Endothelial cell of umbilical vein (primary cell): ENCODE measurements around the gene ISLR. TPM values are rescaled to one million over a fixed set of nuclear protein-coding genes. Genes with fewer than 3 reads are reported as not detected.

Experiments
- BruUV-seq: library from RNA; stranded (reverse); fragments of 400-500 nt; replicated peaks from 2 replicates; lab custom pipeline; 2021; lab: Mats Ljungman, UMichigan
- CTCF ChIA-PET: fragments of 300-600, 350-600 bp; sonication (Branson Sonifier 250); formaldehyde crosslinking; loops from one replicate; lab custom pipeline; 2021; ENCODE audit warnings: antibody characterized with exemption, inconsistent platforms; lab: Charles Lee
- POLR2A ChIA-PET: fragments of 300-600, 350-600 bp; sonication (Branson Sonifier 250); formaldehyde crosslinking; loops from one replicate; lab custom pipeline; 2021; ENCODE audit warnings: antibody characterized with exemption, inconsistent platforms; lab: Charles Lee
- DNase-seq: peaks from one replicate; pipeline ENCODE4 v3.0.0-alpha.2; 2011; ENCODE audit warnings: low read depth, low spot score
- FAIRE-seq: peaks from 2 replicates; lab custom pipeline; 2011; peaks lifted over from hg19 to GRCh38; lab: Jason Lieb, UNC
- H2AFZ ChIP-seq: 2 replicates; pipeline ENCODE4 v1.6.0; 2012; ENCODE audit warnings: low read depth, low read length, control low read depth, inconsistent platforms
- H3K27ac ChIP-seq: 2 replicates; pipeline ENCODE4 v1.5.1; 2011; ENCODE audit warnings: low read depth, mild to moderate bottlenecking, control low read depth, low read length, moderate library complexity; ENCODE audit not compliant: insufficient read depth
- H3K27me3 ChIP-seq, 2 experiments: 2 replicates each; pipeline versions ENCODE4 v1.6.0 to v1.6.1; 2011; ENCODE audit warnings: low read length in 2 of 2, mixed read lengths in 1 of 2; ENCODE audit not compliant: control insufficient read depth in 2 of 2, insufficient read depth in 2 of 2
- H3K36me3 ChIP-seq, 2 experiments: 2 replicates in 1 of 2; 3 replicates in 1 of 2; pipeline ENCODE4 v1.5.1; 2011; ENCODE audit warnings: low read length in 2 of 2, mild to moderate bottlenecking in 1 of 2, moderate library complexity in 1 of 2; ENCODE audit not compliant: control insufficient read depth in 2 of 2, insufficient read depth in 2 of 2; ENCODE audit errors: extremely low read depth in 1 of 2
- H3K4me1 ChIP-seq: 3 replicates; pipeline ENCODE4 v1.5.1; 2011; ENCODE audit warnings: mild to moderate bottlenecking, low read length; ENCODE audit not compliant: control insufficient read depth, insufficient read depth; ENCODE audit errors: extremely low read depth
- H3K4me2 ChIP-seq: 2 replicates; pipeline ENCODE4 v1.6.1; 2011; ENCODE audit warnings: low read length, control low read depth, mixed read lengths; ENCODE audit not compliant: insufficient read depth
- H3K4me3 ChIP-seq, 3 experiments: fragments of 200-600 bp in 1 of 3; sonication (generic), shearing (Covaris generic) in 1 of 3; replicated peaks in 1 of 3; 2 replicates each; pipeline ENCODE4 v1.5.1; 2011 to 2016; ENCODE audit warnings: control low read depth in 3 of 3, low read length in 3 of 3, mild to moderate bottlenecking in 2 of 3, inconsistent platforms in 1 of 3, low read depth in 1 of 3, moderate library complexity in 1 of 3; ENCODE audit not compliant: insufficient read depth in 1 of 3
- H3K79me2 ChIP-seq: 2 replicates; pipeline ENCODE4 v1.6.0; 2012; ENCODE audit warnings: low read length, inconsistent platforms; ENCODE audit not compliant: control insufficient read depth, insufficient read depth
- H3K9ac ChIP-seq: replicated peaks from 2 replicates; pipeline ENCODE3; 2011; ENCODE audit warnings: low read length, control low read depth; ENCODE audit not compliant: insufficient read depth; ENCODE audit errors: extremely low read depth
- H3K9me1 ChIP-seq: replicated peaks from 3 replicates; pipeline ENCODE4 v1.6.0; 2011; ENCODE audit warnings: mild to moderate bottlenecking, low read length; ENCODE audit not compliant: control insufficient read depth, insufficient read depth; ENCODE audit errors: extremely low read depth
- H3K9me3 ChIP-seq: replicated peaks from 2 replicates; pipeline ENCODE4 v1.5.1; 2012; ENCODE audit warnings: low read length, inconsistent platforms; ENCODE audit not compliant: control insufficient read depth, insufficient read depth
- H4K20me1 ChIP-seq: replicated peaks from 2 replicates; pipeline ENCODE3; 2011; ENCODE audit warnings: mild to moderate bottlenecking, low read length; ENCODE audit not compliant: control insufficient read depth, insufficient read depth; ENCODE audit errors: extremely low read depth
- CTCF ChIP-seq, 2 donors: IDR thresholded peaks; 1 replicate in 1 of 2; 2 replicates in 1 of 2; pipeline ENCODE4 v1.5.1; 2011; ENCODE audit warnings: low read length in 2 of 2, mild to moderate bottlenecking in 2 of 2, moderate library complexity in 2 of 2, control low read depth in 1 of 2, inconsistent platforms in 1 of 2, low read depth in 1 of 2; ENCODE audit not compliant: insufficient read depth in 1 of 2; ENCODE audit errors: extremely low read depth in 1 of 2
- EZH2 ChIP-seq: IDR thresholded peaks from 2 replicates; pipeline ENCODE4 v1.6.1; 2012; ENCODE audit warnings: borderline replicate concordance, low read depth, mild to moderate bottlenecking, moderate library complexity, low read length, inconsistent platforms; ENCODE audit not compliant: severe bottlenecking
- FOS ChIP-seq: IDR thresholded peaks from 2 replicates; pipeline ENCODE4 v1.6.1; 2011; ENCODE audit warnings: mild to moderate bottlenecking, low read length, moderate library complexity, borderline replicate concordance; ENCODE audit not compliant: insufficient read depth
- GATA2 ChIP-seq: IDR thresholded peaks from 2 replicates; pipeline ENCODE4 v1.7.0; 2011; ENCODE audit warnings: low read depth, mild to moderate bottlenecking, moderate library complexity, mixed read lengths, low read length; ENCODE audit not compliant: insufficient read length, insufficient read depth
- JUN ChIP-seq: IDR thresholded peaks from 2 replicates; pipeline ENCODE4 v1.6.1; 2011; ENCODE audit warnings: borderline replicate concordance, low read depth; ENCODE audit not compliant: insufficient read length, insufficient read depth
- MAX ChIP-seq: IDR thresholded peaks from 2 replicates; pipeline ENCODE4 v1.6.1; 2011; ENCODE audit not compliant: insufficient read depth, insufficient read length
- MYC ChIP-seq: IDR thresholded peaks from one replicate; pipeline ENCODE4 v1.6.1; 2011; ENCODE audit warnings: mild to moderate bottlenecking, low read depth, low read length
- POLR2A ChIP-seq: IDR thresholded peaks from 2 replicates; pipeline ENCODE4 v1.6.1; 2012; ENCODE audit warnings: low read depth, mild to moderate bottlenecking, control low read depth, low read length
- POLR2AphosphoS5 ChIP-seq: IDR thresholded peaks from 2 replicates; pipeline ENCODE4 v1.6.1; 2012; ENCODE audit warnings: low read depth, mild to moderate bottlenecking, control low read depth, low read length, moderate library complexity; ENCODE audit not compliant: insufficient read depth
- dilution Hi-C: fragments of 300-500 bp; cut with MboI; formaldehyde crosslinking; loops from one replicate; pipeline ENCODE4 v1.15.0; 2019; ENCODE audit warnings: low sequenced_read_pairs; ENCODE audit not compliant: extremely low pct_ligation_motif_present
- intact Hi-C: fragments of 100-400 bp; cut with micrococcal nuclease; formaldehyde crosslinking; loops from one replicate; pipeline ENCODE4 v1.10.0; 2022
- polyA plus RNA-seq, 4 experiments: library from polyadenylated mRNA; depleted of rRNA in 3 of 4; stranded (reverse) in 3 of 4; unstranded in 1 of 4; fragments of >200 nt; gene quantifications; 2 replicates each; pipeline versions ENCODE4 v1.2.1 to v1.2.3, GENCODE V29; 2011 to 2012; ENCODE audit warnings: missing spikeins in 1 of 4
- total RNA-seq: library from RNA; stranded (reverse); gene quantifications from 2 replicates; pipeline ENCODE4 v1.2.3, GENCODE V29; 2021

ISLR gene
- total and polyA plus RNA-seq, 2 donors (not counting 3 experiments of a cell fraction or from before 2014, with no cell fraction given): not detected

GRCh38 chr15:74208496-74208895 lies 35.0 kb downstream of the ISLR start:
- H3K4me2 ChIP-seq: no peak overlapping the region
- peaks cover 0 to 5% of the 10 kb centered on the region in 2 experiments for H3K27me3 ChIP-seq
- no peaks in the 10 kb centered on the region for H3K4me1 ChIP-seq
- H3K36me3 ChIP-seq: no peaks in the 10 kb centered on the region
- FAIRE-seq: no peak
- no peaks in the 10 kb centered on the region for H3K9me3 ChIP-seq
- H2AFZ ChIP-seq: no peak overlapping the region
- H3K79me2 ChIP-seq: no peaks in the 10 kb centered on the region
- CTCF ChIA-PET: no interaction called here
- no peaks in the 10 kb centered on the region for H4K20me1 ChIP-seq
- no peak overlapping the region for H3K27ac ChIP-seq
- no peak for DNase-seq
- no peak overlapping the region for H3K4me3 ChIP-seq
- no TSS peak for BruUV-seq
- intact Hi-C loops (no loop called here), dilution Hi-C loops (no loop called here)
- no peak for TF ChIP-seq POLR2AphosphoS5
- TF ChIP-seq FOS: no peak
- TF ChIP-seq EZH2: no peak
- TF ChIP-seq POLR2A: no peak
- no peak for TF ChIP-seq MAX
- no peak for TF ChIP-seq CTCF (IDR thresholded peaks at IDR 0.05; ENCODE audit: extremely low read depth in 1 of 2, insufficient read depth in 1 of 2, low read depth in 1 of 2, low read length in 2 of 2)
- no peak for TF ChIP-seq GATA2
- TF ChIP-seq JUN: no peak
- TF ChIP-seq MYC: no peak
- no peaks in the 10 kb centered on the region for H3K9me1 ChIP-seq
- no peak overlapping the region for H3K9ac ChIP-seq
- POLR2A ChIA-PET: no interaction called here
